Stimulated activated CD8-positive, alpha-beta memory T cell treated with anti-CD3 and anti-CD28 coated beads, Interleukin-4, amount 100 ng/mL, for 1 hour (primary cell): ENCODE measurements around the gene RAB11FIP4.

Experiments
- DNase-seq, 2 donors: peaks; one replicate each; pipeline ENCODE4 v3.0.0-alpha.2; 2020; ENCODE audit warnings: low read depth in 2 of 2, low spot score in 1 of 2

RAB11FIP4 gene

GRCh38 chr17:31564883-31565301 is 173.4 kb downstream of the RAB11FIP4 start:
- DNase-seq: no peak

DNA sequence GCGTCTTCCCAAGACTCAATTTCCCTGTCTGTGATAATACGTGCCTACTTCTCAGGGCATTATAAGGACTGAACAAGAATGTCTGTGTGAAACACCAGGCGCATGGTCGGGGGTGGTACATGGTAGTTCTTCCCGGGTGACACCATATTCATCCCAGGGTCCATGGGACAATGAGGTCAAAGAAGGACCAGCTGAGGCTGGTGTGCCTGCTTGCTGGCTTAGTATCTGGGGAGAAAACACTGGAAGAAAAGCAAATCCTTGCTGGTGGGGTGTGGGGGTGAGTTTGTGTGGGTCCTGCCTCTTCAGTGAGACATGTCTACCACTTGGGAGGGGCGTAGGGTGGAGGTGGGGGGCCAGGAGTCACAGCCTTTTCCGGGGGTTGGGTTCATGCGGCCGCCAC is 174.2 kb downstream of the RAB11FIP4 start:
- no peak for DNase-seq

GRCh38 chr17:31566247-31566991 is 174.9 kb downstream of the RAB11FIP4 start:
- no peak for DNase-seq

- no peak for DNase-seq
Observed at GRCh38 chr17:31566992-31567373, 175.5 kb downstream of the RAB11FIP4 start.

DNA sequence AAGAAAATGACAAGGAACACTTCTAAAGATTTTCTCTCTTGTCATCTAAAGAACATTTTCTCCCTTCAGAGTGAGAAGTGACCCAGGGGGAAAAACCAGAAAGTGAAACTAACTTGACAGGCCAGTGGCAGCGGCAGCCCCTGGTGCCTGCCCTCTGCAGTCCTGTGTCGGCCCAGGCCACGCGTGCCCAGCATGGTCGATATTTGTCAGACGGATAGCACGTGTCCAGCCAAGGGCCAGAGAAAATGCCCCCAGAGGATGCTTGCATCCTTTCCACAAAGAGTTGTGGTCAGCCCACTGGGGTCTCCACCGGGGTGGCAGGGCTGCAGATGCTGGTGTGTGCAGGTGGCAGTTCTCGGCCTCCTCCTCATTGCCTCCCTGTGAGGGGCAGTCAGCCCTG is 176.6 kb downstream of the RAB11FIP4 start:
- no peak for DNase-seq

GRCh38 chr17:31568539-31568938 is 177.1 kb downstream of the RAB11FIP4 start:
- no peak for DNase-seq

DNA sequence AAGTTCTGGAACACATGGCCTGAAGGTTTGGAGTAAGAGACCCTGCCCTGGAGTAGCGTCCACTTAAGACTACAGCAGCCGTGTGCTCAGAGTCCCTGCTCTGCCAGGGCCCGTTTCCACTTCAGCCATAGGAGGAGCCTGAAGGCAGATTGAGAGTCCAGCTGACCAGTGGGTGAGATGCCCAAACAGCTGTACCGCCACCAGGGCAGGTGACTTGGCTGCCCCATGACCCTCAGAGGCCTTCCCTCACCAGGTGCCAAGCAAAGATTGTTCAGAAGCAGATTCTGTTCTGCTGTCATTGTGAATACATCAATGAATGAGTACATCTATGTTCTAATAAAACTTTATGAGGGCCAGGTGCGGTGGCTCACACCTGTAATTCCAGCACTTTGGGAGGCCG is 178.8 kb downstream of the RAB11FIP4 start:
- DNase-seq: no peak

- DNase-seq: no peak
Observed at GRCh38 chr17:31570951-31571892, 179.7 kb downstream of the RAB11FIP4 start.

DNA sequence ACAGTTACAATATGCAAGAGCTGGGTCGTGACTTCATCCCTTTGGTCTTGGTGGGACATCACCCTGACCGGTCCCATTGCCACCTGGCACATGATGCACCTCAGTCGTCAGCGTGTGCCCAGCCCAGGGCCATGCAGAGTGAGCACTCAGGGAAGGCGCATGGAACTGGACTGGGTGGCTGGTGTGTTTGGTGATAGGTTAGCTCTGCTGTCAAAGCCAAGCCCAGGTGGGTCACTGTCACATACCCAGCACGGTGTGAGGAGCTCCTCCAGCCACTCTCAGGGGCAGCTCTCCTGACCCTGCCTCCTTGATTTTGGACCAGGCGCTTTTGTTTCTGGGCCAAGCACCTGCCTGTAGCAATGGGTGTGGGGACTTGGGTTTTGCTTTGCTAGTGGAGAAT is 180.9 kb downstream of the RAB11FIP4 start:
- no peak for DNase-seq

GRCh38 chr17:31573047-31573446 is 181.6 kb downstream of the RAB11FIP4 start:
- no peak for DNase-seq

GRCh38 chr17:31573861-31574260 is 182.4 kb downstream of the RAB11FIP4 start:
- DNase-seq: no peak

- DNase-seq: no peak
Observed at GRCh38 chr17:31574458-31574857, 183.0 kb downstream of the RAB11FIP4 start.

DNA sequence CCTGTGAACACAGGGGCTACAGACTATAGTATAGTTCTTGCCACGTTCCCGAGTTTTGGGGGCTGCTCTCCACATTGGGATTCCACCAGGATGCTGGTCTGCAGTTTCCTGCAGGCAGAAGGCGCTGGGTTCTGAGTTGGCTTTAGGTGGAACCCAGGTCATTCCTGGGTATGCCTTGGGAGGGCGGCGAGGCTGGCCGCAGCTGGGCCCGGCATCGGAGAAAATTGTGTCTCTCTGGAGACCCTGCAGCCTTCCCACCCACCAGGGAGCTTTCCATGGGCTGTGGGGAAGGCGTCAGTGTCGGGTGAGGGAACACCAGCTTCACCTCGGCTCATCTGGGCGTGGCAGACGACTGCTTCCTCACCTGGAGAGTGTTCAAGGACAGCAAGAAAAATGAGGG is 183.6 kb downstream of the RAB11FIP4 start:
- no peak for DNase-seq

GRCh38 chr17:31579265-31579664 is 187.8 kb downstream of the RAB11FIP4 start:
- DNase-seq: no peak

GRCh38 chr17:31580316-31580705 is 188.8 kb downstream of the RAB11FIP4 start:
- DNase-seq: no peak

DNA sequence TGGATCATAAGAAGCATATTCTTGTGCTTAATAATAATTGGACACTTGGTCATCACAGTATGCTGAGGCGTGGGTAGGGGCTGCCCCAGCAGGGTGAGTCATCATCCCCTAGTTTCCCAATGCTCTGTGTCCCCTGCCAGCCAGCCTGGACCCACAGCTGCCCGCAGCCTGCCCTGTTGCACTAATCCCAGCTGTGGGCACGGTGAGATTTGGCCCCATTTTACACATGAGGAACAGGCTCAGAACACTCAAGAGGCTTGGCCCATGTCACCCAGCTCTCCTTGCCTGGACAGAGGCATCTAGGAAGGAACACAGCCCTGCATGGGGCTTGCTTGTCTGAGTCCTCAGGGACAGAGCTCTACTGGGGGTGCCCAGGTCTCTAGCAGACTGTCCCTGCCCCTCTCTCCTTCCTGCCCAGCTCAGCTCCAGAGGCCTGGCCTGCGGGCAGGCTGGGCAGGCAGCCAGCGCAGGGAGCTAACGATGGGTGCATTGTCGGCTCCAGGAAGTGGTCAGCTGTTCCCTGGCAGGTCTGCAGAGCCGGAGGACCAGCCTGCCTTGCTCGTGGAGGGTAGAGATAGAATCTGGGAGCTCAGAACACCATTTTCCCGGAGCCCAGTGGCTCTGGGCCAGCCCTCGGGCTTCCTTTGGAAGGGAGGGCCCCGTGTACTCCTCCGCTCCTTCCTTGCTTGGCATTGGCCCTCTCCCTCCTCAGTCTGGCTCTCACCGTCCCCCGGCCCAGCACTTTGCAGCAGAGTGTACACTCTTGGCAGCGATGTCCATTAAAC is 189.4 kb downstream of the RAB11FIP4 start:
- no peak for DNase-seq

DNA sequence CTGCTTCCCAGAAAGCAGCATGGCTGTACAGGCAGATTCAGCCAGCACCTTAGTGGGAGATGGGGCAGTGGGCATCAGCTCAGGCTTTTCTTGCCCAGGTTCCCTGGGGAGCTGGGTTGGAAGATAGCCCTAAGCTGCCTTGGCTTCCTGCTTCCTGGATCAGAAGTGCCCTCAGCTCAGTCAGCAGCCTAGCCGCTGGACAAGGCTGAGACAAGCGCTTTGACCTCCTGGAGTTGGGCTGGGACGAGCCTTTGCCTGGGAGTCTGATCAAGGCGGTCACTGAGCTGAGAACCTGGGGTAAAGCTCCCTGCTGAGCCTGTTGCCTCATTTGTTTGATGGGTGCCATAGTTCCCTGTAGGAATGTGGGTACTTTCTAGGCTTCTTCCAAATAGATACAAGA is 190.0 kb downstream of the RAB11FIP4 start:
- no peak for DNase-seq

- DNase-seq: no peak
Observed at GRCh38 chr17:31582151-31582907, 190.9 kb downstream of the RAB11FIP4 start.

GRCh38 chr17:31583772-31584356 is 192.4 kb downstream of the RAB11FIP4 start:
- DNase-seq: no peak
